ENCODE data around the gene SCYGR5.

Gene SCYGR5

GRCh38 chr2:227629435-227629834, 37.2 kb upstream of the SCYGR5 start:
- TF ChIP-seq CTCF (IDR thresholded peaks at IDR 0.05; ENCODE audit: extremely low read depth, insufficient read depth, missing control alignments) = no peak
- DNase-seq (ENCODE audit: low spot score) = no peak
- in situ Hi-C loops (cut with MboI; ENCODE audit: low pct_unique_long_range_greater_than_20kb, low sequenced_read_pairs, unreplicated experiment) = no loop called here

GRCh38 chr2:227630322-227630721, 36.3 kb upstream of the SCYGR5 start:
- in situ Hi-C loops (cut with MboI; ENCODE audit: low pct_unique_long_range_greater_than_20kb, low sequenced_read_pairs, unreplicated experiment) = no loop called here
- TF ChIP-seq CTCF (IDR thresholded peaks at IDR 0.05; ENCODE audit: extremely low read depth, insufficient read depth, missing control alignments) = no peak
- DNase-seq (ENCODE audit: low spot score) = no peak

- in situ Hi-C loops (cut with MboI; ENCODE audit: low pct_unique_long_range_greater_than_20kb, low sequenced_read_pairs, unreplicated experiment) = no loop called here
- TF ChIP-seq CTCF (IDR thresholded peaks at IDR 0.05; ENCODE audit: extremely low read depth, insufficient read depth, missing control alignments) = no peak
- DNase-seq (ENCODE audit: low spot score) = no peak
Measured at GRCh38 chr2:227632827-227633226, 33.8 kb upstream of the SCYGR5 start.

GRCh38 chr2:227634201-227634600, 32.4 kb upstream of the SCYGR5 start:
- TF ChIP-seq CTCF (IDR thresholded peaks at IDR 0.05; ENCODE audit: extremely low read depth, insufficient read depth, missing control alignments) = no peak
- no peak for DNase-seq (ENCODE audit: low spot score)
- in situ Hi-C loops (cut with MboI; ENCODE audit: low pct_unique_long_range_greater_than_20kb, low sequenced_read_pairs, unreplicated experiment) = no loop called here

- no peak for TF ChIP-seq CTCF (IDR thresholded peaks at IDR 0.05; ENCODE audit: extremely low read depth, insufficient read depth, missing control alignments)
- in situ Hi-C loops (cut with MboI; ENCODE audit: low pct_unique_long_range_greater_than_20kb, low sequenced_read_pairs, unreplicated experiment) = no loop called here
- no peak for DNase-seq (ENCODE audit: low spot score)
Measured at GRCh38 chr2:227642656-227643055, 23.9 kb upstream of the SCYGR5 start.

GRCh38 chr2:227643990-227644551, 22.5 kb upstream of the SCYGR5 start:
- in situ Hi-C loops (cut with MboI; ENCODE audit: low pct_unique_long_range_greater_than_20kb, low sequenced_read_pairs, unreplicated experiment) = no loop called here
- no peak for TF ChIP-seq CTCF (IDR thresholded peaks at IDR 0.05; ENCODE audit: extremely low read depth, insufficient read depth, missing control alignments)
- DNase-seq (ENCODE audit: low spot score) = no peak

GRCh38 chr2:227653419-227653818, 13.2 kb upstream of the SCYGR5 start:
- TF ChIP-seq CTCF (IDR thresholded peaks at IDR 0.05; ENCODE audit: extremely low read depth, insufficient read depth, missing control alignments) = no peak
- in situ Hi-C loops (cut with MboI; ENCODE audit: low pct_unique_long_range_greater_than_20kb, low sequenced_read_pairs, unreplicated experiment) = loop anchor here (25.0 kb wide), 1 partner anchor 209 kb away; the partner anchor contains the start of gene DAW1
- no peak for DNase-seq (ENCODE audit: low spot score)

All from GM13977 (cell line).